GM18951 (cell line): ENCODE data around the gene PHETA1.
A peak's percentile ranks its signal among the peaks of the same experiment; 100 is the strongest.
"Not testable (repeated sequence)": the region's sequence is repeated elsewhere in the genome, so short reads cannot be mapped to it uniquely, and the experiment has no call there.

Experiments used
- POLR2A ChIP-seq: IDR thresholded peaks from 4 replicates; pipeline ENCODE4 v1.6.1; 2011; ENCODE audit warnings: mild to moderate bottlenecking; ENCODE audit not compliant: insufficient read length, insufficient read depth; ENCODE audit errors: extremely low read depth
- in situ Hi-C: fragments of 300-500 bp; cut with MboI; formaldehyde crosslinking; loops from one replicate; pipeline ENCODE4 v1.12.0; 2022; ENCODE audit warnings: low sequenced_read_pairs, mixed read lengths, inconsistent platforms; ENCODE audit not compliant: unreplicated experiment

PHETA1 gene

DNA sequence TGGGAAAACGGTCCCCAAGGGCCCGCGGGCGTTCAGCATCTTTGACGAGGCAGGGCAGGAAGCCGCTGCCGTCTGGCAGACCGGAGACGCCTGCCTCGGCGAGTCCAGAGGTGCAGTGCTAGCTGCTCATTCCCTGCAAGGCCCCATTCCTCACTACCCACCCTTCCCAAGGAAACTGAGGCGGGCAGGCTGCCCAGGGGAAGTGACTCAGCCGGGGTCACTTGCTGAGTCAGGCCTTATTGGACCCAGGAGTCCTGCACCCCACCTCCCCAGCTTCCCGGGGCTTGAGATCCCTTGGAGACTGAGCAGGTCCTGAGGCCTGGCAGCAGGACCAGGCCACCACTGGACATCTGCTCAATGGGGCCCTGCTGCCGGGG is 40.5 kb upstream of the PHETA1 start:
- in situ Hi-C loops: no loop called here
- TF ChIP-seq POLR2A: no peak

DNA sequence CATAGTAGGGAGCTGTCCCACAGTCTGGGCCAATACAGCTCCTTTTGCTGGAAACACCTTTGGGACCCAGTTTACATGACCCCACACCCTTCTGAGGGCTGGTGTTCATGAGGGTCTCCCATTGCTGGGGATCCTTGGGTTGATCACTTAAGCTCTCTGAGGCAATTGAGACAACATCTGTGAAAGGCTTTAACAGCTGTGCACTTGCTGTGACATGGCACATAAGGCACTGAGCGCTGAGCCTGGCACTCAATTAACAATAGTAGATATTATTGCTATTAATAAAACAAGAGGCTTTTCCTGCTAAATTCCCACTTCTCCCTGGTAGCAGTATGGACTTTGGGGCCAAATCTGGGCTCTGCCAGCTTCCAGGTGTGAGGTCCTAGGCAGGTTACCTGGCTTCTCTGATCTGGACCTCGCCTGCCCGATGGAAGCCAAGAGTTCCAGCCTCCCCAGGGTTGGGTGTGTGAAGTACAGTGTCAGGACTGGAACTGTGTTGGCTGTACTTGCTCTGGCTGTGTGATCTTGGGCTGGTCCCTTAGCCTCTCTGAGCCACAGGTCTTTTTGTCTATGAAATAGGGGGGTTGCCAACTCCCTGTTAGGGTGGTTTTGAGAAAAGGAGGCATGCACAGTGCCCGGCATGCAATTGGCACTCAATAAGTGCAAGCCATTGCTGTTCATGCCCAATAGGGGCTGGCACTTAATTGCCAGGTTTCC is 39.9 kb upstream of the PHETA1 start:
- no peak for TF ChIP-seq POLR2A
- in situ Hi-C loops: no loop called here

DNA sequence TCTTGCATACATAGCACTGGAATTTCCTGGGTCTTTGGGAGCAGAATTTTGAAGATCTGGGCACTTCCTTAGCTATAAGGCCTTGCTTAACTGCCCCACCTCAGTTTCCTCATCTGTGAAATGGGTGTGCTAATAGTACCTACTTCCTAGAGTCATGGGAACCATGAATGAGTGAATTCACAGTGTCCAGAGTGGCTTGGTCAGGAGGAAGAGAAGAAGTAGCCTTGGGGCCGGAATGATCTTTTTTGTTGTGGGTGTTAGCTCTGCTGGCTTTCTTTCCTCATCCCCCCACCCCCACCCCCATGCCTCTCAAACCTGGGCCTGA is 39.2 kb upstream of the PHETA1 start:
- in situ Hi-C loops: no loop called here

DNA sequence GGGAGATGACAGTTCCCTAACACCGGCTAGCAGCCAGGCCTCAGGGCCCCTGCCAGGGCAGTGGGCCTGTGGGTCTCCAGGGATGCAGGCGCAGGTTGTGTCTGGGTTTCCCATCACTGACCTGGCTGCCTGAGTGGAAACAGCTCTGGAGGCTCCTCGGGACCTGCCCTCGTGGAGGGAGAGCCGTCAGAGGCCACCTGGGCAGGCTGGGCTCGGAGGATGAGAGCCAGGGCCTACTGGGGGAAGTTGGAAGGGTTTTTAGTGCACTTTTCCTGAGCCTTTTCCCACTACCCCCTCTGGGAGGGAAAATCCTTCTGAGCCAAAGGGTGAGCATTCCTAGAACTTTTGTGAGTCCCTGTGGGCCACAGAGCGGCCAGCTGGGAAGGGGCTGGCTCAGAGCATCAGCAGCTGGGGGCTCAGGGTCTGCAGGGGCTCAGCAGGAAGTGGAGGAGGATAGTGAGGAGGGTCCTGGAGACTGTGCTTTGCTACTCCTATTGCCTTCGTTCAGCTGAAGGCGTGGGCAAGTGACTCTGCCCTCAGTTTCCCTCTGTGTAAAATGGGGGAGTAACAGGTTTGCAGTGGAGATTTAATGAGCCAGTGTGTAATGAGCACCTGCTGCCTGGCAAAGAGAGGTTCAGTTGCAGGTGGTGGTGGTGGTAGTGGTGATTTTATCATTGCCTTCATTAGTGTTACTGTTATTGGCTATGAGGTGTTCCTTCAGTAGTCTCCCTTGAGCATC is 38.7 kb upstream of the PHETA1 start:
- in situ Hi-C loops: no loop called here
- peak; percentile 6 for TF ChIP-seq POLR2A

More for the DNA sequence above, 39.2 kb upstream of the PHETA1 start:
- TF ChIP-seq POLR2A: no peak

DNA sequence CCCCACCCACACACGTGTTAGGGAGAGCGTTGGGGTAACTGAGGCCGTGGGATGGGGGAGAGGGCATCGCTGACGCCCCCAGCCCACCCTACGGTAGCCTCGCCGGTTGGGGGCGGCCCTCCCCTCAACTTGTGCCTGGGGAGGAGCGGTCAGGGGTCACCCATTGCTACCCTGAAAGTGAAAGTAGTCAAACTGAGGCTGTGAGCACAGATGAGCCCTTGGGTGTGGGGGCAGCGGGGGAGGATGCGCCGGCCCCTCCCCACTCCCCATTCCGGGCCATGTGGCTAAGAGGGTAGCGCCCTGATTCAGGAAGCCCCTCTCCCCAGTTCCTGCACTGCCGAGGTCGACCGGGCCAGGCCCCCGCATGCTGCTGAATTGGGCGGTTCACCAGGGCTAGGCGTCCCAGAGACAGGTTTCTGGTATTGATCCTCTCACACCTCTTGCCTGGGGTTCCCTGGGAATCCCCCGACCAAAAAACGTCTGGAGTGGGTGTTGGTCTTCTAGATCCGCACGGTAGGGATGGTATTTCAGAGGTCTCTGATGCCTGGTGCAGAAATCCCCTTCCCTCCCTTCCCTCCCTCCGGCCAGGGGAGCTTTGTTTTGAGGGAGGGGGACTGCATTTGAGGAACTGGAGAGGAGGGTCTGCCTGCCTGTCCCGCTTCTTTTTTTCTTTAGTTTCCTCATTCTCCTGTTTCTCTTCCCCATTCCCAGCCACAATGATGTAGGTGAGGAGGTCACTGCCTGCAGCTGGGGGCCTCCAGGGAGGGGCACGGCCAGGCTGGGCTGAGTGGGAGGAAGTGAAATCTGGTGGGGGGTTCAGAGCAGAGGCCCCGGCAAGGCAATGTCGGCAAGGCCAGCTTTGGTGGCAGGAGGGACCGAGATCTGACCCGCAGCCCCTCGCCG is 37.8 kb upstream of the PHETA1 start:
- in situ Hi-C loops: no loop called here
- TF ChIP-seq POLR2A: peak; percentile 33

DNA sequence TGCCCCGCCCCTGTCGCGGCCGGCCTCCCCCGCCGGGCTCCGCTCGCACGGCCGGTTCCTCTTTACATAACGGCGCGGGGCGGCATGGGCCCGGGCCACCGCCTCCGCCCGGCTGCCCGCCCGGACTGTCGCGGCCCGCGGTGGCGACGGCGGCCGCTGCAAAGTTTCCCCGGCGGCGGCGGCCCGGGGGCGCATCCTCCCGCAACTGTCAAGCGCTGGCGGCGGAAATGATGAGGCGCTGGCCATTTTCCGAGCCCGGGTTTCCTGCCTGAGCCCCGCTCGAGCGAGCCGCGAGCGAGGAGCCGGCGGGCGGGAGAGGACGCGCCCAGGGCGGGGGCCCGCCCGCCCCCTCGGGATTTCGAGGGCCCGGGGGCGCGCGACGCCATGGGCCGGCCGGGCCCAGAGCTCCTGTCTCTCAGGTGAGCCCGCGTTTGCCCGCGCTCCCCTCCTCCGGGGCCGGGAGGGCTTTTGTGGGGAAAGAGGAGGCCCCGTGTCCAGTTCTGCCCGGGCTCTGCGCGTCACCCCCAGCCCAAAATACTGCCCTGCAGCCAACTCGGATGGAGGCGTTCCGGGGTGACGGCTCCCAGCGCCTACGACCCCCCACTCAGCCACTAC is 37.1 kb upstream of the PHETA1 start, which contains the start of gene SH2B3:
Gene SH2B3, plus strand, starts transcription at position 65 of the 615 bp plus-strand sequence. CDS start 12,223 bp downstream, outside the sequence.
- in situ Hi-C loops: no loop called here
- peak; percentile 88 for TF ChIP-seq POLR2A

DNA sequence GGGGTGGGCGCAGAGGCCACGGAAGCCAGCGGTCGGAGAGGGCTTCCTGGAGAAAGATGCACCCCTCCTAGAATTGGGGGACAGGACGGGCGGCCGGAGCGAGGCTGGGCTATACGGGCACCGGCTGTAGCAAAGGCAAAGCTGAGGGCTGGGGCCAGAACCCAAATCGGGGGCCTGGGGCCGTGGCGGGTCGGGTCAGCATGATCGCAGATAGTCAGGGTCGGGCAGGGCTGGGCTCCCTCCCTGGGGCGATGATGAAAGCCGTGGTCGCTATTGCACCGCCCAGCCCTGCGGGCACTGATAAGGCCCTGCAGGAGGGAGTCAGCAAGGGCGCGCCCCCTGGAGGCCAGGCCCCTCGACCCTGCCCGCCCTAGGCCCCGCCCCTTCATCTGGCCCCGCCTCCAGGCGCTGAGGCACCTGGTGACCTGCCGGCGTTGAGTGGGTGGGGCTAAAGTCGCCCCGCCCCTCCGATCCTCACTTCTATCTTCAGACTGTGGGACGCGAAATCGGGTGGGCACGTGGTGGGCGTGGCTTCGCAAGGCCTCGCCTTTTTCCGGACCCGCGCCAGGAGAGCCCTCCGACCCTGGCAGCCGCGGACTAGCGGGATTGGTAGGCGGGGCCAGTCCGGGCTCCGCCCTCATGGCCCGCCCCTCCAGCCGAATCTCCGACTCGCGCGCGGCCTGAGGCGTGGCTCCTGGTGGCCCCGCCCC is 36.4 kb upstream of the PHETA1 start:
- TF ChIP-seq POLR2A: peak; percentile 55
- in situ Hi-C loops: no loop called here

DNA sequence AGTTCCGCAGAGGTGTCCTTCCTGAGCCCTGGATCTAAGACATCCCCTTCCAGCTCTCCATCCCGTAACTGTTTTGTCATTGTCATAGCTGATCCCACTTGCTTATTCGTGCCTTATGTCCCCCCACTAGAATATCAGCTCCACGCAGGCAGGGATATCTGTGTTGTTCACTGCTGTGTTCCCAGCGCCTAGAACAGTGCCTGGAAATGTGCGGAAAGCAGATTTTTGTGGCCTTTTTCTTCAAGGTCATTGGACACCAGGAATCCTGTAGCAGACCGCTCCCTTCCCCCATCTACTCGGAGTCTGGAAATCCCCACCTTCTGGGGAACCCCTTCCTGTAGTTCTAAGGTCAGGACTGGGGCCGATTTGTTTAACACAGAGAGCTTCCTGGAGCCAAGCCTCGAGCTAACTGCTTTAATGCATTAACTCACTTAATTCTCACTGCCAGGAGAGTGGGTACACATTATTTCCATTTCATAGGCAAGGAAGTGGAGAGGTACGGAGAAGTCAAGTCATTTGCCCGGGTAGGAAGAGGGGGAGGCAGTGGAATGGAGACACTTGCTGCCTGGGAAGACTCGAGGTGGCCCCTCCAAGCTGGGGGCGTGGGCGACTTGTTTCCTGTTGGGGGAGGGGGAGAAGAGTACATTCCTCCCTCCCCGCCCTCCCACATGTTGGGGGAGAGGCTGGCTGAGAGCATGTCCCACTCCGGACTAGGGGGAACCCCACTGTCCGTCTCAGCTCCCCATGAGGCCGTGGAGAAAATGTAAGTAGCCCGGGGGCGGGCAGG is 35.7 kb upstream of the PHETA1 start:
- TF ChIP-seq POLR2A: no peak
- in situ Hi-C loops: no loop called here

DNA sequence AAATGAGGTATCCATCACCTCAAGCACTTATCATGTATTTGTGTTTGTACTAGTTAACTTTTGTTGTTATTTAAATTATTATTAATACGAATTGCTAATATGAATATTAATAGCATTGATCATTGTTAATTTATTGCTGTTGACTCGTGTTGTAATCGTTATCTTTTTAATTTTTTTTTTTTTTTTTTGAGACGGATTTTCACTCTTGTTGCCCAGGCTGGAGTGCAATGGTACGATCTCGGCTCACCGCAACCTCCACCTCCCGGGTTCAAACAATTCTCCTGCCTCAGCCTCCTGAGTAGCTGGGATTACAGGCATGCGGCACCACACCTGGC is 33.6 kb upstream of the PHETA1 start:
- in situ Hi-C loops: not testable (repeated sequence)

DNA sequence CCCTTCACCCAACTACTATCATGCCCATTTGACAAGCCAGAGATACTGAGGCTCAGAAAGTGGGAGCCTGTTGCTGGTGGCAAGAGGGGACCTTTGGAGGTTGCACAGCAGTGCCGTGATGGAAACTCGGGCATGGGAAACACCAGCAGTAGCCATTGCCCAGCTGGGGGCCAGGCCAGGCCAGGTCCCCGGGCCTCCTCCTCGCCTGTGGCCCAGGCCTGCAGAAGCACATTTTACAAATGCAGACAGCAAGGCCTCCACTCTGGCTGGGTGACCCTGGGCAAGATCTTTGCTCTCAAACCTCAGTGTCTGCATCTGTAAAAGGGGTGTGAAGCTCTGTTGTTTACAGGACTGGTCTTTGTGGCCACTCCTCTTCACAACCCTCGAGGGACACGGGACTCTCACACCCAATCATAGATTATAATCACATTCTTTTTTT is 32.3 kb upstream of the PHETA1 start:
- TF ChIP-seq POLR2A: no peak
- in situ Hi-C loops: no loop called here

DNA sequence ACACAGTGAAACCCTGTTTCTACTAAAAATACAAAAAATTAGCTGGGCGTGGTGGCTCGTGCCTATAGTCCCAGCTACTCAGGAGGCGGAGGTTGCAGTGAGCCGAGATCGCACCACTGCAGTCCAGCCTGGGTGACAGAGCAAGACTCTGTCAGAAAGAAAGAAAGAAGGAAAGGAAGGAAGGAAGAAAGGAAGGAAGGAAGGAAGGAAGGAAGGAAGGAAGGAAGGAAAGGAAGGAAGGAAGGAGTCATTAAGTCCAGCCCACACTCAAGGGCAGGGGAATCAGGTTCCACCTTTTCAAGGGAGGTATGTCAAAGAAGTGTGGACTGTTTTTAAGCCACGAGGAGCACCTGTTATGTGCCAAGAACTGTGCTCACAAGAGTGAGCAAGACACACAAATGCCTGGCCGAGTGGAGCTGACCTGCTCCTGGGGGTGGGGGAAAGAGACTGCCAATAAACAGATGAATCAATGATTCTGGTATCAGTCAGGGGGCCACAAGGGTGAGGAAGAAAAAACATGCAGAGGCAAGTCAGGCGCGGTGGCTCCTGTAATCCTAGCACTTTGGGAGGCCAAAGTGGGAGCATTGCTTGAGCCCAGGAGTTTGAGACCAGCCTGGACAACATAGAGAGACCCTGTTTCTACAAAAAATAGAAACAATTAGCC is 31.0 kb upstream of the PHETA1 start:
- in situ Hi-C loops: loop anchor here (5.0 kb wide), 1 partner anchor 47 kb away; no protein-coding TSS in a partner anchor
